ENCODE measurements around the gene BPI. TPM values are rescaled to one million over a fixed set of nuclear protein-coding genes. Genes with fewer than 3 reads are reported as not detected.

The BPI gene
- total and polyA plus RNA-seq, 2 donors (not counting 1 experiment from before 2014, with no cell fraction given): 0.10 to 0.44 TPM

GRCh38 chr20:38260025-38260377 lies 44.0 kb upstream of the BPI start:
- H3K27ac ChIP-seq (ENCODE audit: low read length in 2 of 2): no peak overlapping the region
- ChIA-PET CTCF (no interaction called here), POLR2A (no interaction called here)
- intact Hi-C loops (cut with micrococcal nuclease): no loop called here
- H3K9me3 ChIP-seq (ENCODE audit: control extremely low read depth in 1 of 3, control insufficient read depth in 2 of 3, insufficient read depth in 1 of 3, low read length in 2 of 3): peaks cover 0 to 5% (median 0%) of the 10 kb centered on the region in 3 donors
- DNase-seq: no peak
- no peak for TF ChIP-seq CTCF (IDR thresholded peaks at IDR 0.05)
- no peak for TF ChIP-seq EZH2 (IDR thresholded peaks at IDR 0.05; ENCODE audit: borderline replicate concordance, insufficient read depth, low read depth, low read length, poor library complexity, severe bottlenecking)
- H3K79me2 ChIP-seq (ENCODE audit: control insufficient read depth, insufficient read depth, low read length): no peaks in the 10 kb centered on the region
- no peak overlapping the region for H3K4me3 Mint-ChIP-seq
- WGBS (ENCODE audit: insufficient coverage): 72% methylated on average over 2 of the region's 5 CpGs
- H3K9ac ChIP-seq (ENCODE audit: low read length): no peak overlapping the region
- no peaks in the 10 kb centered on the region for H3K9me3 Mint-ChIP-seq (ENCODE audit: insufficient read depth)
- ATAC-seq (ENCODE audit: low read depth): no peak
- H3K4me2 ChIP-seq (replicated peaks; ENCODE audit: low read depth, low read length, poor library complexity, severe bottlenecking): no peak overlapping the region
- no peak overlapping the region for H3K27ac Mint-ChIP-seq
- H3K36me3 ChIP-seq (replicated peaks in 1 of 2; ENCODE audit: control extremely low read depth in 1 of 2, control insufficient read depth in 1 of 2, extremely low read depth in 1 of 2, insufficient read depth in 2 of 2, low read length in 1 of 2): no peaks in the 10 kb centered on the region
- H3K4me1 ChIP-seq (ENCODE audit: control insufficient read depth in 2 of 2, insufficient read depth in 2 of 2, low read length in 2 of 2): no peaks in the 10 kb centered on the region
- peaks cover 65% of the 10 kb centered on the region for H3K27me3 Mint-ChIP-seq
- no peaks in the 10 kb centered on the region for H4K20me1 ChIP-seq (ENCODE audit: control insufficient read depth, insufficient read depth, low read length, poor library complexity, severe bottlenecking)
- peaks cover 5% of the 10 kb centered on the region for H3K4me1 Mint-ChIP-seq
- H2AFZ ChIP-seq (ENCODE audit: insufficient read depth, low read depth, low read length, poor library complexity, severe bottlenecking): no peak overlapping the region
- no peak overlapping the region for H3K4me3 ChIP-seq (ENCODE audit: control extremely low read depth in 1 of 5, extremely low read depth in 1 of 5, insufficient read depth in 1 of 5, low read depth in 2 of 5, low read length in 4 of 5)
- peaks cover 0 to 34% (median 19%) of the 10 kb centered on the region in 4 experiments for H3K27me3 ChIP-seq (replicated peaks in 1 of 4; ENCODE audit: control extremely low read depth in 1 of 4, control insufficient read depth in 3 of 4, insufficient read depth in 4 of 4, low read length in 3 of 4)

- ATAC-seq (ENCODE audit: low read depth) (no peak), DNase-seq (no peak)
- peaks cover 65% of the 10 kb centered on the region for H3K27me3 Mint-ChIP-seq
- intact Hi-C loops (cut with micrococcal nuclease): no loop called here
- POLR2A ChIA-PET: no interaction called here
- Histone ChIP-seq H3K4me2 (replicated peaks; ENCODE audit: low read depth, low read length, poor library complexity, severe bottlenecking) (no peak within 1 kb of the TSS), H3K4me3 (ENCODE audit: control extremely low read depth in 1 of 5, extremely low read depth in 1 of 5, insufficient read depth in 1 of 5, low read depth in 2 of 5, low read length in 4 of 5) (no peak within 1 kb of the TSS), H3K4me1 (ENCODE audit: control insufficient read depth in 2 of 2, insufficient read depth in 2 of 2, low read length in 2 of 2) (no peaks in the 10 kb centered on the region), H3K27ac (ENCODE audit: low read length in 2 of 2) (no peak within 1 kb of the TSS), H3K79me2 (ENCODE audit: control insufficient read depth, insufficient read depth, low read length) (no peaks in the 10 kb centered on the region), H3K9ac (ENCODE audit: low read length) (no peak within 1 kb of the TSS), H3K27me3 (replicated peaks in 1 of 4; ENCODE audit: control extremely low read depth in 1 of 4, control insufficient read depth in 3 of 4, insufficient read depth in 4 of 4, low read length in 3 of 4) (peaks cover 0 to 34% (median 19%) of the 10 kb centered on the region in 4 experiments), H3K9me3 (ENCODE audit: control extremely low read depth in 1 of 3, control insufficient read depth in 2 of 3, insufficient read depth in 1 of 3, low read length in 2 of 3) (peaks cover 0 to 5% (median 0%) of the 10 kb centered on the region in 3 donors), H3K36me3 (replicated peaks in 1 of 2; ENCODE audit: control extremely low read depth in 1 of 2, control insufficient read depth in 1 of 2, extremely low read depth in 1 of 2, insufficient read depth in 2 of 2, low read length in 1 of 2) (no peaks in the 10 kb centered on the region), H2AFZ (ENCODE audit: insufficient read depth, low read depth, low read length, poor library complexity, severe bottlenecking) (no peak within 1 kb of the TSS), H4K20me1 (ENCODE audit: control insufficient read depth, insufficient read depth, low read length, poor library complexity, severe bottlenecking) (no peaks in the 10 kb centered on the region)
- WGBS (ENCODE audit: insufficient coverage): 13% methylated on average over 40 of the region's 65 CpGs
- H3K4me1 Mint-ChIP-seq: peaks cover 5% of the 10 kb centered on the region
- no peak for TF ChIP-seq CTCF (IDR thresholded peaks at IDR 0.05)
- TF ChIP-seq EZH2 (IDR thresholded peaks at IDR 0.05; ENCODE audit: borderline replicate concordance, insufficient read depth, low read depth, low read length, poor library complexity, severe bottlenecking): no peak
- H3K4me3 Mint-ChIP-seq: no peak within 1 kb of the TSS
- no peaks in the 10 kb centered on the region for H3K9me3 Mint-ChIP-seq (ENCODE audit: insufficient read depth)
- no peak within 1 kb of the TSS for H3K27ac Mint-ChIP-seq
- CTCF ChIA-PET: no interaction called here
Measured at GRCh38 chr20:38260378-38261053, 43.4 kb upstream of the BPI start, which contains the start of gene KIAA1755. Gene KIAA1755 (minus strand): TSS chr20:38260735. CDS start chr20:38260500, 235 bp downstream.

Measured in B cell (primary cell).